ENCODE results near the gene PTPRR. TPM values are rescaled to one million over a fixed set of nuclear protein-coding genes. Genes with fewer than 3 reads are reported as not detected.
A peak's percentile ranks its signal among the peaks of the same experiment; 100 is the strongest.

The PTPRR gene
- polyA plus RNA-seq, 1 of the 3 experiments (the other 2 are of a cell fraction), result 1.4 TPM

DNA sequence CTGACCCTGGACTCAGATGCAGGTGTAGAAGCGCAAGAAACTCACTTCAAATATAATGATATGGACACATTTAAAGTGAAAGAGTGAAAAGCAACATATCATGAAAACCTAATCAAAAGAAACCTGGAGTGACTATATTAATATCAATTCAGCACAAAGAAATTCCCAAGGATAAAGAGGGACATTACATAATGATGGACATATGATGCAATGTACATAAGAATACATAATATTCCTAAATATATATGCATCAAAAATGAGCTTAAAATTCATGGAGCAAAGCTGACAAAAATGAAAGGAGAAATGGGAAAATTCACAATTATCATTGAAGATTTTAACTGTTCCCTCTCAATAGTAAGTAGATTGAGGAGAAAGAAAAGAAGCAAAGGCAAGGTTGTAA is 24.6 kb downstream of the PTPRR start:
- ChIA-PET POLR2A (no interaction called here), CTCF (no interaction called here)
- Histone ChIP-seq H3K4me2 (no peak overlapping the region), H3K4me1 (ENCODE audit: control insufficient read depth in 1 of 2, insufficient read depth in 2 of 2, low read depth in 1 of 2, low read length in 1 of 2) (no peaks in the 10 kb centered on the region; a peak in 1 of 4 replicates), H3K9ac (no peak overlapping the region), H3F3A (replicated peaks; ENCODE audit: insufficient read depth) (no peaks in the 10 kb centered on the region), H2AFZ (ENCODE audit: low read depth) (no peak overlapping the region), H3K27me3 (ENCODE audit: insufficient read depth) (no peaks in the 10 kb centered on the region), H3K9me3 (no peaks in the 10 kb centered on the region), H4K20me1 (ENCODE audit: insufficient read depth) (no peaks in the 10 kb centered on the region), H3K4me3 (ENCODE audit: low read depth in 2 of 2, low read length in 1 of 2) (no peak overlapping the region), H3K27ac (ENCODE audit: low read depth in 2 of 2, low read length in 1 of 2) (no peak overlapping the region), H3K9me2 (no peaks in the 10 kb centered on the region), H3K36me3 (replicated peaks in 1 of 2; ENCODE audit: control insufficient read depth in 1 of 2, insufficient read depth in 2 of 2, low read length in 1 of 2) (no peaks in the 10 kb centered on the region), H3K79me2 (ENCODE audit: insufficient read depth) (no peaks in the 10 kb centered on the region)
- no peak for TF ChIP-seq ELF1 (IDR thresholded peaks at IDR 0.05)
- no peak for TF ChIP-seq MEF2A (IDR thresholded peaks at IDR 0.05; ENCODE audit: borderline replicate concordance, low read depth)
- TF ChIP-seq FOSL2 (IDR thresholded peaks at IDR 0.05; ENCODE audit: borderline replicate concordance, low read depth), result no peak
- no peak for TF ChIP-seq EZH2phosphoT487 (IDR thresholded peaks at IDR 0.05; ENCODE audit: borderline replicate concordance, low read depth)
- TF ChIP-seq SMC3 (IDR thresholded peaks at IDR 0.05; ENCODE audit: low read depth, low read length), result no peak
- WGBS (ENCODE audit: low lambda C conversion rate), result 50% methylated on average over 1 of the region's 1 CpG
- DNase-seq, result no peak

DNA sequence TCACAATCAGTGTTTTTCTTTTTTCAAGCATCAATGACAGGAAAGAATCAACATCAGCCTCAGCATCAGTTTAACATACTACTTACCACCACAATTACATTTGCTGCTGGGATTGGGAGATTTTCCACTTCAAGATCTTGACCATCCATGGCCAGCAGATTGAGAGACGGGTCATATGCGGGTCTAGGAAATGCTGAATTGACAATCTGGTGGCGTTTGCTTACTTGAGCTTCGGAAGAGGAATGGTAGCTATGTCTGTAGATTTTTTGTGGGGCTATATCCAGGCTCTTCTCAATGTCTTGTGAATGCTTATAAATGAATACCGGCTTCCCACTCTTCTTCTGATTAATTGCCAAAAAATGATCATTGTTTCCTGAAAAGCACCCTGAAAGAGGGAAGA is 27.9 kb downstream of the PTPRR start:
- Histone ChIP-seq H3F3A (replicated peaks; ENCODE audit: insufficient read depth) (no peaks in the 10 kb centered on the region), H3K9me2 (no peaks in the 10 kb centered on the region), H3K9me3 (no peaks in the 10 kb centered on the region), H3K79me2 (ENCODE audit: insufficient read depth) (no peaks in the 10 kb centered on the region), H3K4me2 (no peak overlapping the region), H4K20me1 (ENCODE audit: insufficient read depth) (no peaks in the 10 kb centered on the region), H3K27ac (ENCODE audit: low read depth in 2 of 2, low read length in 1 of 2) (peak overlapping the region in 1 of 2 experiments; percentile 58; a peak in 2 of 4 replicates), H2AFZ (ENCODE audit: low read depth) (no peak overlapping the region), H3K36me3 (replicated peaks in 1 of 2; ENCODE audit: control insufficient read depth in 1 of 2, insufficient read depth in 2 of 2, low read length in 1 of 2) (no peaks in the 10 kb centered on the region), H3K9ac (no peak overlapping the region), H3K4me1 (ENCODE audit: control insufficient read depth in 1 of 2, insufficient read depth in 2 of 2, low read depth in 1 of 2, low read length in 1 of 2) (no peaks in the 10 kb centered on the region; a peak in 1 of 4 replicates), H3K4me3 (ENCODE audit: low read depth in 2 of 2, low read length in 1 of 2) (no peak overlapping the region), H3K27me3 (ENCODE audit: insufficient read depth) (no peaks in the 10 kb centered on the region)
- CTCF ChIA-PET, result no interaction called here
- 46% methylated on average over 5 of the region's 5 CpGs for WGBS (ENCODE audit: low lambda C conversion rate)
- POLR2A ChIA-PET, result no interaction called here
- DNase-seq, result no peak
- TF ChIP-seq EZH2phosphoT487 (IDR thresholded peaks at IDR 0.05; ENCODE audit: borderline replicate concordance, low read depth), result no peak
- no peak for TF ChIP-seq JUND (IDR thresholded peaks at IDR 0.05)
- TF ChIP-seq NRF1 (IDR thresholded peaks at IDR 0.05; ENCODE audit: low read depth, low read length), result no peak
- TF ChIP-seq NFIC (IDR thresholded peaks at IDR 0.05; ENCODE audit: borderline replicate concordance), result no peak
- TF ChIP-seq POLR2AphosphoS5 (IDR thresholded peaks at IDR 0.05; ENCODE audit: low read depth, low read length), result no peak
- no peak for TF ChIP-seq RAD21 (IDR thresholded peaks at IDR 0.05; ENCODE audit: low read length)
- TF ChIP-seq, protein P1, sequence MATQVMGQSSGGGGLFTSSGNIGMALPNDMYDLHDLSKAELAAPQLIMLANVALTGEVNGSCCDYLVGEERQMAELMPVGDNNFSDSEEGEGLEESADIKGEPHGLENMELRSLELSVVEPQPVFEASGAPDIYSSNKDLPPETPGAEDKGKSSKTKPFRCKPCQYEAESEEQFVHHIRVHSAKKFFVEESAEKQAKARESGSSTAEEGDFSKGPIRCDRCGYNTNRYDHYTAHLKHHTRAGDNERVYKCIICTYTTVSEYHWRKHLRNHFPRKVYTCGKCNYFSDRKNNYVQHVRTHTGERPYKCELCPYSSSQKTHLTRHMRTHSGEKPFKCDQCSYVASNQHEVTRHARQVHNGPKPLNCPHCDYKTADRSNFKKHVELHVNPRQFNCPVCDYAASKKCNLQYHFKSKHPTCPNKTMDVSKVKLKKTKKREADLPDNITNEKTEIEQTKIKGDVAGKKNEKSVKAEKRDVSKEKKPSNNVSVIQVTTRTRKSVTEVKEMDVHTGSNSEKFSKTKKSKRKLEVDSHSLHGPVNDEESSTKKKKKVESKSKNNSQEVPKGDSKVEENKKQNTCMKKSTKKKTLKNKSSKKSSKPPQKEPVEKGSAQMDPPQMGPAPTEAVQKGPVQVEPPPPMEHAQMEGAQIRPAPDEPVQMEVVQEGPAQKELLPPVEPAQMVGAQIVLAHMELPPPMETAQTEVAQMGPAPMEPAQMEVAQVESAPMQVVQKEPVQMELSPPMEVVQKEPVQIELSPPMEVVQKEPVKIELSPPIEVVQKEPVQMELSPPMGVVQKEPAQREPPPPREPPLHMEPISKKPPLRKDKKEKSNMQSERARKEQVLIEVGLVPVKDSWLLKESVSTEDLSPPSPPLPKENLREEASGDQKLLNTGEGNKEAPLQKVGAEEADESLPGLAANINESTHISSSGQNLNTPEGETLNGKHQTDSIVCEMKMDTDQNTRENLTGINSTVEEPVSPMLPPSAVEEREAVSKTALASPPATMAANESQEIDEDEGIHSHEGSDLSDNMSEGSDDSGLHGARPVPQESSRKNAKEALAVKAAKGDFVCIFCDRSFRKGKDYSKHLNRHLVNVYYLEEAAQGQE (IDR thresholded peaks at IDR 0.05; ENCODE audit: low read depth, low read length), result no peak
- TF ChIP-seq, protein P2, sequence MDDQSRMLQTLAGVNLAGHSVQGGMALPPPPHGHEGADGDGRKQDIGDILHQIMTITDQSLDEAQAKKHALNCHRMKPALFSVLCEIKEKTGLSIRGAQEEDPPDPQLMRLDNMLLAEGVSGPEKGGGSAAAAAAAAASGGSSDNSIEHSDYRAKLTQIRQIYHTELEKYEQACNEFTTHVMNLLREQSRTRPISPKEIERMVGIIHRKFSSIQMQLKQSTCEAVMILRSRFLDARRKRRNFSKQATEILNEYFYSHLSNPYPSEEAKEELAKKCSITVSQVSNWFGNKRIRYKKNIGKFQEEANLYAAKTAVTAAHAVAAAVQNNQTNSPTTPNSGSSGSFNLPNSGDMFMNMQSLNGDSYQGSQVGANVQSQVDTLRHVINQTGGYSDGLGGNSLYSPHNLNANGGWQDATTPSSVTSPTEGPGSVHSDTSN (IDR thresholded peaks at IDR 0.05), result no peak
